ENCODE results near the gene ACAD11. TPM values are rescaled to one million over a fixed set of nuclear protein-coding genes. Genes with fewer than 3 reads are reported as not detected.

Gene ACAD11
- total and polyA plus RNA-seq, 9 of the 15 experiments (the other 6 are each of a cell fraction or from before 2014, with no cell fraction given): 1.3 to 8.4 (median 4.0) TPM

GRCh38 chr3:132690040-132690439, 30.4 kb upstream of the ACAD11 start:
- no peak overlapping the region for H3K4me2 ChIP-seq (ENCODE audit: insufficient read depth, low read length)
- H3K4me3 ChIP-seq: no peak overlapping the region
- no peaks in the 10 kb centered on the region for H3K4me1 ChIP-seq (replicated peaks in 1 of 2; ENCODE audit: control insufficient read depth in 2 of 2, insufficient read depth in 2 of 2, low read length in 2 of 2)
- ChIA-PET CTCF (ENCODE audit: low intra/inter-chr PET ratio) (interaction anchor here (0.6 kb wide), 1 partner anchor 49 kb away, joined by 3 read pairs; no protein-coding TSS in a partner anchor), POLR2A (no interaction called here)
- intact Hi-C loops (cut with micrococcal nuclease) (no loop called here), in situ Hi-C loops (cut with MboI) (no loop called here)
- DNase-seq (ENCODE audit: extremely low read depth in 1 of 4, low spot score in 3 of 4) (no peak), ATAC-seq (no peak), FAIRE-seq (no peak)
- no peaks in the 10 kb centered on the region for H3K79me2 ChIP-seq (ENCODE audit: control insufficient read depth, insufficient read depth, low read length)
- H3K27ac ChIP-seq (ENCODE audit: extremely low read depth, low read depth, low read length): no peak overlapping the region
- H3K9me1 ChIP-seq (ENCODE audit: control insufficient read depth, insufficient read depth, low read length): no peaks in the 10 kb centered on the region
- no peak overlapping the region for H3K9ac ChIP-seq (ENCODE audit: insufficient read depth in 1 of 2, low read depth in 2 of 2, low read length in 2 of 2)
- H3K9me3 ChIP-seq (replicated peaks; ENCODE audit: control insufficient read depth, insufficient read depth, low read depth, low read length): no peaks in the 10 kb centered on the region
- no TSS peak for BruUV-seq (replicated peaks)
- no peaks in the 10 kb centered on the region for H4K20me1 ChIP-seq (replicated peaks; ENCODE audit: control insufficient read depth, insufficient read depth, low read length)
- WGBS (ENCODE audit: insufficient coverage, low coverage, missing lambda C conversion rate): 77% methylated on average over 3 of the region's 4 CpGs
- no peak overlapping the region for H2AFZ ChIP-seq (ENCODE audit: low read depth, low read length)
- TF ChIP-seq CREBBP (IDR thresholded peaks at IDR 0.05; ENCODE audit: low read depth, low read length) (no peak), MEIS2 (IDR thresholded peaks at IDR 0.05; ENCODE audit: partially characterized antibody) (no peak), TRIM24 (IDR thresholded peaks at IDR 0.05) (no peak), PRDM10 (IDR thresholded peaks at IDR 0.05; ENCODE audit: partially characterized antibody) (no peak), ZBED1 (IDR thresholded peaks at IDR 0.05) (no peak), CHD4 (IDR thresholded peaks at IDR 0.05; ENCODE audit: insufficient read depth, insufficient replicate concordance, low read depth, low read length, poor library complexity, severe bottlenecking) (no peak), MCM5 (IDR thresholded peaks at IDR 0.05; ENCODE audit: low read depth) (no peak), HDAC1 (IDR thresholded peaks at IDR 0.05) (no peak), GATAD2A (IDR thresholded peaks at IDR 0.05) (no peak), TBL1XR1 (IDR thresholded peaks at IDR 0.05; ENCODE audit: low read length in 2 of 2) (no peak), ARNT (IDR thresholded peaks at IDR 0.05) (no peak), E2F5 (CRISPR knock-in tag; IDR thresholded peaks at IDR 0.05) (no peak), TSC22D4 (tag; IDR thresholded peaks at IDR 0.05) (no peak), MTA3 (IDR thresholded peaks at IDR 0.05; ENCODE audit: borderline replicate concordance) (no peak), CTCFL (IDR thresholded peaks at IDR 0.05; ENCODE audit: borderline replicate concordance, insufficient read depth, low read depth, low read length, poor library complexity, severe bottlenecking) (no peak)
- H3K36me3 ChIP-seq (ENCODE audit: control insufficient read depth, insufficient read depth, low read length): peaks cover 48% of the 10 kb centered on the region; the same call in 1 of the 3 replicates
- H3K27me3 ChIP-seq (ENCODE audit: control insufficient read depth in 2 of 2, insufficient read depth in 2 of 2, low read length in 2 of 2): no peaks in the 10 kb centered on the region
